ENCODE measurements around the gene MISFA.
A peak's percentile ranks its signal among the peaks of the same experiment; 100 is the strongest.
"Not testable (repeated sequence)": the region's sequence is repeated elsewhere in the genome, so short reads cannot be mapped to it uniquely, and the experiment has no call there.

The MISFA gene

GRCh38 chr11:18618342-18619025, 18.9 kb downstream of the MISFA start:
- DNase-seq: no peak

DNA sequence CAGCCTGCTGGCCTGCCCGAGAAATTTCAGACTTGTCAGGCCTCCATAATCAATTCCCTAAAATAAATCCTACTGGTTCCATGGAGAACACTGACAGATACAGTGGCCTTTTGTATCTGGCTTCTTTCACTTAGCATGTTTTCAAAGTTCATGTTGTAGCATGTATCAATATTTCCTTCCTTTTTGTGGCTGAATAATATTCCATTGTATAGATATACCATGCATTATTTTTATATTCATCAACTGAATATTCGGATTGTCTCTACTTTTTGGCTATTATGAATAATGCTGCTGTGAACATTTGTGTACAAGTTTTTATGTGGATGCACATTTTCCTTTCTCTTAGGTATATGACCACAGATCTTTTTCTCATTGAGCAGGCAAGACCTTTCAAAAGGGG, 24.1 kb downstream of the MISFA start:
- no peak for DNase-seq

GRCh38 chr11:18624161-18624560, 24.6 kb downstream of the MISFA start:
- no peak for DNase-seq

DNA sequence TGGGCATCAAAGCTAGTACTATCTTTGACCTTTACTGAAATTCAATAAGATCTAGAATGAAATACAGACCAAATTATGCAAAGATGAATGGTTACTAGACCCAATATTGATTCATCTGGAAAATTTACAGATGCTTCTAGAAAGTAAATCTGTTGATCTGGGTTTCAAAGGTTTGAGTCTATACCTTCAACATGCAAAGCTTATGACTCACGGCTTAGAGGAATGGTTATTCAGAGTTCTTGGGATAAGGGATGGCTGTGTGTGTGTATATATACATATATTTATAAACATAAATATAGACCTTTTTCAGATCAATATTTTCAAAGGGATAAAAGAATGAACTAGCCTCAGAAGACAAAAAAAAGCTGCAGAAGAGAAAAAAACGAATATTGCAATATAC, 33.3 kb downstream of the MISFA start:
- no peak for DNase-seq

- no peak for DNase-seq
Observed at GRCh38 chr11:18633256-18634139, 33.9 kb downstream of the MISFA start.

DNA sequence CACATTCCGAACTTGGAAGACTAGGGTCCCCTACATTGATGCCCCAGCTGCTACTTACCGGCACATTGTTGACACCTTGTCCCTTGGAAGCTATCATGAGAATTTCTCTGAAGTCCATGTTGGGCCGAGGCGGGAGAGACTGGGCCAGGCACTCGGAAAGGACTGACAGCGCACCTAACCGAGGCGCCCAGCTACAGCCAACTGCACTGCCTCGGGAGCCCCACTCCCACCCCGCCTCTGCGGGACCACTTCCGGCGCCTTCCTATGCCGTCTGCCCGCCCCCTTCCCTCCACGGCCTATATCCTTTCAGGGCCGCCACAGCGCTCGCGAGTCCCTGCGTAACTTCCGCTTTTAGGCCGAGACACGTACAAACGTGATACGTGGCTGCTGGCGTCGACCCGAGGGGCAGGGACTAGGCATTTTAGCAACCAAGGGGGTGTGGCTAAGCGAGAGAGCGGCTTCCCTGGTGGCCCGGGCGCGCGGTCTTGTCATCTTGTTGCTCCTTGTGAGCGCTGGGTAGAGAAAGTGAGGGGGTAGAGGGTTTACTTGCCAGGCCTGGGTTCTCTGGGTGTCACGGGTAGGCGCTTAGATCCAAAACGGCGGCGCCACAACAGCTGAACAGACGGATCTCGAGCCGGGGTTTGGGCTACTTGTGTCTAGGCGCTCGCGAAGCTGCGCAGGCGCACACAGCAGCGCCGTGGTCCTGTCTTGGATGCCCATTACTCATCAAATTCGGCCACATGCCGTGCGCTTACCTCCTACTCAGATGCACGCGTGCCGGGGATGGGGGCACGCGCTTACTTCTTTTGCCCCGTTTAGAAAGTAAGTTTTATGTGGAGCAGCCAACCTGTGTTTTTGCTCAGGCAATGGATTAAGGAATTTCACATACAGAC, 34.8 kb downstream of the MISFA start, which contains the start of gene SPTY2D1:
Gene SPTY2D1 (minus strand): TSS at position 203 of the 893 bp plus-strand sequence. CDS start 85 bp downstream, at position 118.
- peak; percentile 85 for DNase-seq

- DNase-seq: no peak
Observed at GRCh38 chr11:18641677-18642076, 42.1 kb downstream of the MISFA start.

GRCh38 chr11:18643034-18643433, 43.4 kb downstream of the MISFA start:
- not testable (repeated sequence) for DNase-seq

GRCh38 chr11:18650353-18650752, 50.8 kb downstream of the MISFA start:
- DNase-seq: no peak

GRCh38 chr11:18650859-18651557, 51.4 kb downstream of the MISFA start:
- DNase-seq: no peak
